ENCODE results near the gene COX15. TPM values are rescaled to one million over a fixed set of nuclear protein-coding genes. Genes with fewer than 3 reads are reported as not detected.

Gene COX15
- total RNA-seq, 1 experiment from 2014 or later = 35.3 TPM

DNA sequence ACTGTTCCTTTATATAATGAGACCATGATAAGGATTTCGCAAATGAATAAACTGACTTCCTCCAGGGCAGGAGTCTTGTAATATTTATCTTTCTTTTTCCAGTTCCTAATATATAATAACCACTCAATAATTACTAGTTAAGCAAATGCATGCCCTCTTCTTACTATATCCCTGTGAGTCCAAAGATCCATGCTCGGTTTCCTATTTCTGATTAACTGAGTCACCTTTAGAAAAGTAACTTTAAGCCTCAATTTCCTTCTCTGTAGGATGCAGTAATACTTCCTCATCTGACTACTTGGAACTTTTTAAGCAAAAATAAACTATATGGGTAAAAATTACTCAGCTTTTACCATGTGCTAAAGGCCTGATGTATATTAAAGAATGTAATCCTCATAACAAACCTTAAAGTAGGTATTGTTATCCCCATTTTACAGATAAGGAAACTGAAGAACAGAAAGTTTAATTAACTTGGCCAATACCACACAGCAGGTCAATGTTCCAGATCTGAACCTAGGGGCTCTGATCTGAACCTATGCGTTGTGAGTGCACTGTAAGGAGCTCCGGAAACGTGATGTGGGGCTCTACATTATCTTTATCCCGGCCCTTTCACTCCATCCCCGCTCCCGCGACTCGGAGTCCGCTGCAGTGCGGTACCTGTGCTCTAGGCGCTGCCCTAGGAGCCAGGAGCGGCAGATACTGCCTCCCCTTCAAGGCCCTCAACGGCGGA, 458 bp downstream of the COX15 start:
- Mint-ChIP-seq H3K4me3 (ENCODE audit: low read depth, unreplicated experiment) (peak overlapping the region; percentile 86), H3K9me3 (ENCODE audit: low read depth, unreplicated experiment) (no peaks in the 10 kb centered on the region), H3K27me3 (ENCODE audit: unreplicated experiment) (no peaks in the 10 kb centered on the region), H3K36me3 (ENCODE audit: insufficient read depth, unreplicated experiment) (peaks cover 40% of the 10 kb centered on the region), H3K27ac (ENCODE audit: unreplicated experiment) (peak overlapping the region; percentile 57), H3K4me1 (ENCODE audit: low read depth, unreplicated experiment) (peaks cover 16% of the 10 kb centered on the region)
- intact Hi-C loops (cut with micrococcal nuclease; ENCODE audit: unreplicated experiment) = loop anchor here (2.0 kb wide), 1 partner anchor 51 kb away; the partner anchor contains the start of gene ABCC2
- CTCF ChIA-PET = interaction anchor here (0.6 kb wide), 1 partner anchor 171 kb away, joined by 3 read pairs; no protein-coding TSS in a partner anchor
- BruUV-seq (replicated peaks) = TSS peak; percentile 86
- TF ChIP-seq CTCF (IDR thresholded peaks at IDR 0.05; ENCODE audit: unreplicated experiment) = no peak
- no peak for DNase-seq

DNA sequence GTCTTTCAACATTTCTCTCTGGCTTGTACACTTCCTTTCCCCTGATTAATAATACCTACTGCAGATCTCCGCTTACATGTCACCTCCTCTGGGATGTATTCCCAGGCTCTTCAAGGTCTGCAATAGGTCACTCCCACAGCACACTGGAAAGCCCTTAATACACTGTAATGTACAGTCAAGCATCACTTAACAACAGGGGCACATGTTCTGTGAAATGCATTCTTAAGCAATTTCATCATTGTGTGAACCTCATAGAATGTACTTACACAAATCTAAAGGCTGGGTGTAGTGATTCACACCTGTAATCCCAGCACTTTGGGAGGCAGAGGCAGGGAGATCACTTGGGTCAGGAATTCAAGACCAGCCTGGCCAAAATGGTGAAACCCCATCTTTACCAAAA, 1.9 kb downstream of the COX15 start:
- H3K4me1 Mint-ChIP-seq (ENCODE audit: low read depth, unreplicated experiment) = peaks cover 16% of the 10 kb centered on the region
- no TSS peak for BruUV-seq (replicated peaks)
- peaks cover 50% of the 10 kb centered on the region for H3K36me3 Mint-ChIP-seq (ENCODE audit: insufficient read depth, unreplicated experiment)
- no peak for TF ChIP-seq CTCF (IDR thresholded peaks at IDR 0.05; ENCODE audit: unreplicated experiment)
- intact Hi-C loops (cut with micrococcal nuclease; ENCODE audit: unreplicated experiment) = no loop called here
- H3K4me3 Mint-ChIP-seq (ENCODE audit: low read depth, unreplicated experiment) = no peak overlapping the region
- H3K27ac Mint-ChIP-seq (ENCODE audit: unreplicated experiment) = peak overlapping the region; percentile 41
- DNase-seq = no peak
- CTCF ChIA-PET = no interaction called here
- H3K27me3 Mint-ChIP-seq (ENCODE audit: unreplicated experiment) = no peaks in the 10 kb centered on the region
- no peaks in the 10 kb centered on the region for H3K9me3 Mint-ChIP-seq (ENCODE audit: low read depth, unreplicated experiment)

- no peak for TF ChIP-seq CTCF (IDR thresholded peaks at IDR 0.05; ENCODE audit: unreplicated experiment)
- H3K9me3 Mint-ChIP-seq (ENCODE audit: low read depth, unreplicated experiment) = no peaks in the 10 kb centered on the region
- BruUV-seq (replicated peaks) = no TSS peak
- H3K4me1 Mint-ChIP-seq (ENCODE audit: low read depth, unreplicated experiment) = no peaks in the 10 kb centered on the region
- H3K27me3 Mint-ChIP-seq (ENCODE audit: unreplicated experiment) = no peaks in the 10 kb centered on the region
- H3K36me3 Mint-ChIP-seq (ENCODE audit: insufficient read depth, unreplicated experiment) = peaks cover 38% of the 10 kb centered on the region
- H3K27ac Mint-ChIP-seq (ENCODE audit: unreplicated experiment) = no peak overlapping the region
- no peak for DNase-seq
- intact Hi-C loops (cut with micrococcal nuclease; ENCODE audit: unreplicated experiment) = no loop called here
- no peak overlapping the region for H3K4me3 Mint-ChIP-seq (ENCODE audit: low read depth, unreplicated experiment)
- CTCF ChIA-PET = no interaction called here
Measured at GRCh38 chr10:99720387-99720786, 11.5 kb downstream of the COX15 start.

DNA sequence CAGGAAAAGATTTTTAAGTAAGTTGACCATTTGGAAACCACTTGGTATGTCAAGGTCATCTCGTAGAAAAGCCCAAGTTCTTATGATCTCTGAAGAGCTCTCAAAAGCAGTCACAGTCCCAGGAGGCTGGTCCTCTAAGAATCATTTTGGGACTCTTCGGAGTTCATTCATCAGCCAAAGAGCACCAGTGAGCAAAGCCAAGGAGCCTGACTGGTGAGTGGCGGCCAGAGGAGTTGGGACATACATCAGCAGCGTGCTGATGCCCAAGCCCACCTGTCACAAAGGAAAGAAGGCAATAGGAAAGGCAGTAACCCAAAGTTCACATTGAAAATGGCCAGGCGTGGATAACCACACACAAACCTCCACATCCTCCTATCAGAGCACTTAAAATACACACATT, 17.5 kb downstream of the COX15 start:
- no peak for DNase-seq
- Mint-ChIP-seq H3K27ac (ENCODE audit: unreplicated experiment) (no peak overlapping the region), H3K9me3 (ENCODE audit: low read depth, unreplicated experiment) (no peaks in the 10 kb centered on the region), H3K4me1 (ENCODE audit: low read depth, unreplicated experiment) (no peaks in the 10 kb centered on the region), H3K4me3 (ENCODE audit: low read depth, unreplicated experiment) (no peak overlapping the region), H3K36me3 (ENCODE audit: insufficient read depth, unreplicated experiment) (peaks cover 18% of the 10 kb centered on the region), H3K27me3 (ENCODE audit: unreplicated experiment) (no peaks in the 10 kb centered on the region)
- CTCF ChIA-PET = interaction anchor here (0.7 kb wide), 1 partner anchor 87 kb away, joined by 3 read pairs; no protein-coding TSS in a partner anchor
- intact Hi-C loops (cut with micrococcal nuclease; ENCODE audit: unreplicated experiment) = loop anchor here (5.0 kb wide), 1 partner anchor 277 kb away; no protein-coding TSS in a partner anchor
- no peak for TF ChIP-seq CTCF (IDR thresholded peaks at IDR 0.05; ENCODE audit: unreplicated experiment)
- no TSS peak for BruUV-seq (replicated peaks)
